Heart left ventricle (tissue), 13 donors: ENCODE results near the gene PTPRJ.

Experiments
- CTCF ChIP-seq, 12 donors: fragments of 200-600 bp; sonication (generic) in 4 of 12; IDR thresholded peaks; one replicate each; pipeline versions ENCODE4 v1.5.0 to v1.8.0; 2018 to 2022; ENCODE audit warnings: antibody characterized with exemption in 12 of 12, mild to moderate bottlenecking in 5 of 12
- POLR2A ChIP-seq, 2 donors: fragments of 450-650 bp; IDR thresholded peaks; one replicate each; pipeline ENCODE4 v1.6.1; 2017; ENCODE audit warnings: antibody characterized with exemption in 2 of 2, mild to moderate bottlenecking in 2 of 2, moderate library complexity in 2 of 2
- donor health status: ischemic (EF 13 %, LVEDD 7.1; RV severe dilation, severe dysfunction).
- donor health status: DM: no; HTN: yes; CAD: no.
- donor health status: DM: no; HTN: no; CAD: no.
- donor health status: ischemic (EF 25% LVEDD 6.9; RV normal size, moderate dysfunction).
- donor health status: ischemic (EF 25% LVEDD 5.7; RV mildly dilated, moderate dysfunction).
- donor health status: ischemic (EF 35%, LVEDD 5.7; RV mildly dilated, moderate dysfunction).
- donor health status: nonischemic (EF 11% LVEDD 7.7; RV severe dilation, severe dysfunction).
- donor health status: DM: yes; HTN: yes; CAD: no.
- donor health status: PGD.
- donor health status: ischemic (EF 29% LVEDD 5.4; RV normal size, mild dysfunction).
- donor health status: nonischemic (EF 23%, LVEDD 6.1; RV moderate dilation, normal function).

GRCh38 chr11:48093795-48094642, 113.7 kb downstream of the PTPRJ start:
- TF ChIP-seq CTCF (IDR thresholded peaks at IDR 0.05) = no peak
- no peak for TF ChIP-seq POLR2A (IDR thresholded peaks at IDR 0.05)
